SHP77 treated with DMSO at 0.1 percent for 48 hours (cell line): ENCODE data around the gene UNG.

ENCODE experiments used
- DNase-seq: peaks from one replicate; lab custom pipeline; 2025; lab: John Stamatoyannopoulos, UW

UNG gene

GRCh38 chr12:109156036-109156435, 58.6 kb downstream of the UNG start:
- no peak for DNase-seq

DNA sequence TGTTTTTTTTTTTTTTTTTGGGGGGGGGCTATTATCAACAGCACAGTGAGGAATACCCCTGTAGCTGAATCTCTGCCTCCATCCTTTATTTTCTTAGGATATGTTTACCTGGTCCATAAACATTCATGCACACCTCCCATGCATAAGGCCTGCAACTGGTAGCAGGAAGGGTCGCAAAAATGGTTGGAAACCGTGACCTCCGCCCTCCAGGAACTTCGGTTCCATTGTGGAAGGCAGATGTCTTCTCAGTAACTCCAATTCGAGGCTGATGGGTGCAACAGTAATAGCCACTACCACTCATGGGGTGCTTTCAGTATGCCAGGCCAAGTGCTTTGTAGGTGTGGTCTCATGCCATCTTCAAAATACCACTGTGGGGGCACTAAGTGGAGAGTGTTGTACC, 59.2 kb downstream of the UNG start:
- DNase-seq: no peak

- no peak for DNase-seq
These were observed 60.6 kb downstream of the UNG start for GRCh38 chr12:109157986-109158385.

- no peak for DNase-seq
These were observed 63.0 kb downstream of the UNG start for GRCh38 chr12:109160433-109160832.
